Measurements from ENCODE around the gene SRBD1. TPM values are rescaled to one million over a fixed set of nuclear protein-coding genes. Genes with fewer than 3 reads are reported as not detected.

The SRBD1 gene
- total and polyA plus RNA-seq, 9 donors, result 4.8 to 34.8 (median 15.9) TPM

GRCh38 chr2:45554742-45555140, 56.3 kb downstream of the SRBD1 start:
- Histone ChIP-seq H3K27me3 (no peaks in the 10 kb centered on the region), H3K36me3 (no peaks in the 10 kb centered on the region), H3K4me3 (no peak overlapping the region), H3K27ac (no peak overlapping the region), H3K4me1 (ENCODE audit: insufficient read depth) (no peaks in the 10 kb centered on the region), H3K9me3 (no peaks in the 10 kb centered on the region)
- intact Hi-C loops (cut with DNase I), result no loop called here
- 93 to 100% (median 95%) methylated on average over 1 of the region's 1 CpG for WGBS, 3 donors
- DNase-seq, result no peak
- TF ChIP-seq EP300 (IDR thresholded peaks at IDR 0.05), result no peak
- no peak for TF ChIP-seq CTCF (IDR thresholded peaks at IDR 0.05)
- TF ChIP-seq POLR2A (IDR thresholded peaks at IDR 0.05), result no peak

- no peak overlapping the region for H3K27ac ChIP-seq
- no peak overlapping the region for H3K4me3 ChIP-seq
- no peaks in the 10 kb centered on the region for H3K27me3 ChIP-seq
- H3K4me1 ChIP-seq (ENCODE audit: insufficient read depth), result no peaks in the 10 kb centered on the region
- intact Hi-C loops (cut with DNase I), result no loop called here
- no peak for TF ChIP-seq CTCF (IDR thresholded peaks at IDR 0.05)
- no peak for TF ChIP-seq EP300 (IDR thresholded peaks at IDR 0.05)
- TF ChIP-seq POLR2A (IDR thresholded peaks at IDR 0.05), result no peak
- H3K9me3 ChIP-seq, result no peaks in the 10 kb centered on the region
- WGBS, 3 donors, result 20 to 55% (median 39%) methylated on average over 2 of the region's 2 CpGs
- no peaks in the 10 kb centered on the region for H3K36me3 ChIP-seq
- DNase-seq, result no peak
These were observed 56.9 kb downstream of the SRBD1 start for GRCh38 chr2:45554073-45554741.

- Histone ChIP-seq H3K27me3 (no peaks in the 10 kb centered on the region), H3K4me1 (ENCODE audit: insufficient read depth) (no peaks in the 10 kb centered on the region), H3K9me3 (no peaks in the 10 kb centered on the region), H3K27ac (no peak overlapping the region), H3K36me3 (no peaks in the 10 kb centered on the region), H3K4me3 (no peak overlapping the region)
- no peak for TF ChIP-seq POLR2A (IDR thresholded peaks at IDR 0.05)
- no peak for TF ChIP-seq CTCF (IDR thresholded peaks at IDR 0.05)
- TF ChIP-seq EP300 (IDR thresholded peaks at IDR 0.05), result no peak
- intact Hi-C loops (cut with DNase I), result no loop called here
- no peak for DNase-seq
- WGBS, 3 donors, result 94 to 96% (median 95%) methylated on average over 5 of the region's 5 CpGs
These were observed 59.2 kb downstream of the SRBD1 start for GRCh38 chr2:45551862-45552261.

GRCh38 chr2:45545943-45546342, 65.1 kb downstream of the SRBD1 start:
- Histone ChIP-seq H3K27ac (no peak overlapping the region), H3K4me1 (ENCODE audit: insufficient read depth) (no peaks in the 10 kb centered on the region), H3K9me3 (peaks cover 0 to 12% of the 10 kb centered on the region in 2 donors), H3K36me3 (no peaks in the 10 kb centered on the region), H3K4me3 (no peak overlapping the region), H3K27me3 (no peaks in the 10 kb centered on the region)
- DNase-seq, result no peak
- no peak for TF ChIP-seq POLR2A (IDR thresholded peaks at IDR 0.05)
- no peak for TF ChIP-seq CTCF (IDR thresholded peaks at IDR 0.05)
- TF ChIP-seq EP300 (IDR thresholded peaks at IDR 0.05), result no peak
- intact Hi-C loops (cut with DNase I), result no loop called here
